HK-2 (cell line): Measurements from ENCODE around the gene MZF1.
A peak's percentile ranks its signal among the peaks of the same experiment; 100 is the strongest.

Source experiments
- DNase-seq: peaks from one replicate; pipeline ENCODE4 v3.0.0-alpha.2; 2018; ENCODE audit not compliant: unreplicated experiment

MZF1 gene

GRCh38 chr19:58555920-58556621 lies 17.1 kb downstream of the MZF1 start:
- no peak for DNase-seq

GRCh38 chr19:58555369-58555885 lies 17.7 kb downstream of the MZF1 start:
- no peak for DNase-seq

- peak; percentile 99 for DNase-seq
These were observed 18.4 kb downstream of the MZF1 start, which contains the start of gene CHMP2A for GRCh38 chr19:58554494-58555368. CHMP2A (minus strand) TSS chr19:58555105; CDS start chr19:58554212, 893 bp downstream.

- DNase-seq: no peak
These were observed 19.2 kb downstream of the MZF1 start for GRCh38 chr19:58553799-58554493.

GRCh38 chr19:58552655-58553054 lies 20.5 kb downstream of the MZF1 start:
- DNase-seq: no peak

GRCh38 chr19:58551577-58552471 lies 21.3 kb downstream of the MZF1 start:
- DNase-seq: no peak

- no peak for DNase-seq
These were observed 22.0 kb downstream of the MZF1 start for GRCh38 chr19:58551123-58551497.

- DNase-seq: no peak
These were observed 22.6 kb downstream of the MZF1 start for GRCh38 chr19:58550362-58551122.

- no peak for DNase-seq
These were observed 23.3 kb downstream of the MZF1 start for GRCh38 chr19:58549664-58550361.

GRCh38 chr19:58548859-58549663 lies 24.1 kb downstream of the MZF1 start:
- DNase-seq: no peak

GRCh38 chr19:58547323-58548312 lies 25.5 kb downstream of the MZF1 start:
- no peak for DNase-seq

GRCh38 chr19:58546019-58546530 lies 27.1 kb downstream of the MZF1 start:
- DNase-seq: no peak

- DNase-seq: no peak
These were observed 27.7 kb downstream of the MZF1 start for GRCh38 chr19:58545286-58546018.

GRCh38 chr19:58544591-58545285 lies 28.4 kb downstream of the MZF1 start:
- no peak for DNase-seq

GRCh38 chr19:58543826-58544590 lies 29.1 kb downstream of the MZF1 start, which contains the start of gene TRIM28:
TRIM28 (plus strand) TSS chr19:58544064; CDS start chr19:58544758, 694 bp downstream.
- DNase-seq: peak; percentile 100
